ENCODE measurements around the gene SDR42E2.

The SDR42E2 gene

GRCh38 chr16:22235839-22236745 lies 73.8 kb downstream of the SDR42E2 start:
- no peak overlapping the region for H3K27ac ChIP-seq (ENCODE audit: low read depth, low read length)
- H3K27me3 ChIP-seq (ENCODE audit: insufficient read depth, low read length), result no peaks in the 10 kb centered on the region
- 91% methylated on average over 7 of the region's 9 CpGs for WGBS
- no peak overlapping the region for H3K9ac ChIP-seq (ENCODE audit: low read depth, low read length)
- no peaks in the 10 kb centered on the region for H3K9me3 ChIP-seq (ENCODE audit: insufficient read depth, low read depth, low read length)
- H3K36me3 ChIP-seq (ENCODE audit: insufficient read depth, low read length), result no peaks in the 10 kb centered on the region; the same call in none of the 2 replicates
- H3K4me1 ChIP-seq (ENCODE audit: insufficient read depth, low read length), result no peaks in the 10 kb centered on the region; the same call in 1 of the 2 replicates
- H3K4me3 ChIP-seq (ENCODE audit: low read length), result no peak overlapping the region

GRCh38 chr16:22239131-22239805 lies 77.0 kb downstream of the SDR42E2 start:
- 92% methylated on average over 14 of the region's 14 CpGs for WGBS
- Histone ChIP-seq H3K27me3 (ENCODE audit: insufficient read depth, low read length) (no peaks in the 10 kb centered on the region), H3K4me3 (ENCODE audit: low read length) (no peak overlapping the region), H3K9ac (ENCODE audit: low read depth, low read length) (no peak overlapping the region), H3K27ac (ENCODE audit: low read depth, low read length) (no peak overlapping the region), H3K9me3 (ENCODE audit: insufficient read depth, low read depth, low read length) (no peaks in the 10 kb centered on the region), H3K4me1 (ENCODE audit: insufficient read depth, low read length) (no peaks in the 10 kb centered on the region), H3K36me3 (ENCODE audit: insufficient read depth, low read length) (no peaks in the 10 kb centered on the region; the same call in 1 of the 2 replicates)

- no peaks in the 10 kb centered on the region for H3K27me3 ChIP-seq (ENCODE audit: insufficient read depth, low read length)
- H3K36me3 ChIP-seq (ENCODE audit: insufficient read depth, low read length), result peaks cover 1% of the 10 kb centered on the region
- no peaks in the 10 kb centered on the region for H3K4me1 ChIP-seq (ENCODE audit: insufficient read depth, low read length)
- 97% methylated on average over 3 of the region's 3 CpGs for WGBS
- no peaks in the 10 kb centered on the region for H3K9me3 ChIP-seq (ENCODE audit: insufficient read depth, low read depth, low read length)
- H3K27ac ChIP-seq (ENCODE audit: low read depth, low read length), result no peak overlapping the region
- H3K4me3 ChIP-seq (ENCODE audit: low read length), result no peak overlapping the region
- no peak overlapping the region for H3K9ac ChIP-seq (ENCODE audit: low read depth, low read length)
Measured at GRCh38 chr16:22240023-22240710, 77.9 kb downstream of the SDR42E2 start.

Data from HUES64 (cell line).